ENCODE results near the gene SKAP2.

DNA sequence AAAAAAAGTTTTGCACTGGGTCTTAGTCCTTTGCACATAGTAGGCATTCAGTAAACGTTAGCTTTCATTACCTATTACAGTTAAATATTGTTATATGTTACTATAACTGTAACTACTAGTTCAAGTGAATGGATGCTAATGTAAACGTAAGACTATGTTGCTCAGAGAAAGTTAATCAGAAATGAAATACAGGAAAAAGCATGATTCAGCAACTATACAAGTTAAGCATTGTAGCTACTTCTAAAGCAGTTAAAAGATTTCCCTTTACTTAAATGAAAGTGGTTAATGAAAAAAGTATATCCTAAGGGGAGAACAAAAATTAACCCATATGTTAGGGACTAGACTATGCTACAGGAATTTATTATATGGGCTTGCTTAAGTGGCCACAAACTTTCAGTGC lies 121.2 kb downstream of the SKAP2 start:
- no peak for TF ChIP-seq POLR2AphosphoS5 (IDR thresholded peaks at IDR 0.05; ENCODE audit: insufficient read depth in 1 of 2, low read depth in 1 of 2)
- TF ChIP-seq, protein P1, sequence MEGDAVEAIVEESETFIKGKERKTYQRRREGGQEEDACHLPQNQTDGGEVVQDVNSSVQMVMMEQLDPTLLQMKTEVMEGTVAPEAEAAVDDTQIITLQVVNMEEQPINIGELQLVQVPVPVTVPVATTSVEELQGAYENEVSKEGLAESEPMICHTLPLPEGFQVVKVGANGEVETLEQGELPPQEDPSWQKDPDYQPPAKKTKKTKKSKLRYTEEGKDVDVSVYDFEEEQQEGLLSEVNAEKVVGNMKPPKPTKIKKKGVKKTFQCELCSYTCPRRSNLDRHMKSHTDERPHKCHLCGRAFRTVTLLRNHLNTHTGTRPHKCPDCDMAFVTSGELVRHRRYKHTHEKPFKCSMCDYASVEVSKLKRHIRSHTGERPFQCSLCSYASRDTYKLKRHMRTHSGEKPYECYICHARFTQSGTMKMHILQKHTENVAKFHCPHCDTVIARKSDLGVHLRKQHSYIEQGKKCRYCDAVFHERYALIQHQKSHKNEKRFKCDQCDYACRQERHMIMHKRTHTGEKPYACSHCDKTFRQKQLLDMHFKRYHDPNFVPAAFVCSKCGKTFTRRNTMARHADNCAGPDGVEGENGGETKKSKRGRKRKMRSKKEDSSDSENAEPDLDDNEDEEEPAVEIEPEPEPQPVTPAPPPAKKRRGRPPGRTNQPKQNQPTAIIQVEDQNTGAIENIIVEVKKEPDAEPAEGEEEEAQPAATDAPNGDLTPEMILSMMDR (IDR thresholded peaks at IDR 0.05) = no peak
- TF ChIP-seq POLR2A (IDR thresholded peaks at IDR 0.05) = no peak
